ENCODE data around the gene CLEC1B. TPM values are rescaled to one million over a fixed set of nuclear protein-coding genes. Genes with fewer than 3 reads are reported as not detected.
A peak's percentile ranks its signal among the peaks of the same experiment; 100 is the strongest.

The CLEC1B gene
- total and polyA plus RNA-seq, 12 donors: 0.04 TPM; not detected in 11

DNA sequence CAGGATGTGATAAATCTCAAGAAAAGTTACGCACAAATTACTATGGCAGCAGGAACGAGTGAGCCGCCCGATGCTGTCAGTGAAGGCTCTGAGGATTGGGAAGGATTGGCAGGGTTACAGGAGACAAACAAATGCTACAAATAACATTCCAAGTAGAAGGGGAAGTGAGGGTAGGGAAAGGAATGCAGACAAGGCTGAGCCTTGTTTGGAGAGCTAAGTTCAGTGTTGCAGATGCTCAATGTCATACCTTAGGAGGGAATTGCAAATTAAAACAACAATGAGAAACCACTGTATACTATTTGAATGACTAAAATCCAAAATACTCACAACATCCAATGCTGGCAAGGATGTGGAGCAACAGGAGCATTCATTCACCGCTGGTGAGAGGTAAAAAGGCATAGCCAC, 32.9 kb upstream of the CLEC1B start:
- ATAC-seq (no peak), DNase-seq (no peak)
- no peaks in the 10 kb centered on the region for H3K9me3 ChIP-seq
- peaks cover 0 to 18% (median 0%) of the 10 kb centered on the region in 9 donors for H3K4me1 ChIP-seq
- H3K4me3 ChIP-seq: no peak overlapping the region
- intact Hi-C loops (cut with DNase I): loop anchor here in 4 of 10 donors (5.0 kb wide), 3 partner anchors 106 to 156 kb away; no protein-coding TSS in a partner anchor
- WGBS, 2 donors: 64 to 69% methylated on average over 5 of the region's 5 CpGs
- H3K27me3 ChIP-seq: no peaks in the 10 kb centered on the region
- no peak overlapping the region for H3K27ac ChIP-seq
- H3K36me3 ChIP-seq: no peaks in the 10 kb centered on the region
- TF ChIP-seq, protein P1, sequence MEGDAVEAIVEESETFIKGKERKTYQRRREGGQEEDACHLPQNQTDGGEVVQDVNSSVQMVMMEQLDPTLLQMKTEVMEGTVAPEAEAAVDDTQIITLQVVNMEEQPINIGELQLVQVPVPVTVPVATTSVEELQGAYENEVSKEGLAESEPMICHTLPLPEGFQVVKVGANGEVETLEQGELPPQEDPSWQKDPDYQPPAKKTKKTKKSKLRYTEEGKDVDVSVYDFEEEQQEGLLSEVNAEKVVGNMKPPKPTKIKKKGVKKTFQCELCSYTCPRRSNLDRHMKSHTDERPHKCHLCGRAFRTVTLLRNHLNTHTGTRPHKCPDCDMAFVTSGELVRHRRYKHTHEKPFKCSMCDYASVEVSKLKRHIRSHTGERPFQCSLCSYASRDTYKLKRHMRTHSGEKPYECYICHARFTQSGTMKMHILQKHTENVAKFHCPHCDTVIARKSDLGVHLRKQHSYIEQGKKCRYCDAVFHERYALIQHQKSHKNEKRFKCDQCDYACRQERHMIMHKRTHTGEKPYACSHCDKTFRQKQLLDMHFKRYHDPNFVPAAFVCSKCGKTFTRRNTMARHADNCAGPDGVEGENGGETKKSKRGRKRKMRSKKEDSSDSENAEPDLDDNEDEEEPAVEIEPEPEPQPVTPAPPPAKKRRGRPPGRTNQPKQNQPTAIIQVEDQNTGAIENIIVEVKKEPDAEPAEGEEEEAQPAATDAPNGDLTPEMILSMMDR (IDR thresholded peaks at IDR 0.05): no peak

DNA sequence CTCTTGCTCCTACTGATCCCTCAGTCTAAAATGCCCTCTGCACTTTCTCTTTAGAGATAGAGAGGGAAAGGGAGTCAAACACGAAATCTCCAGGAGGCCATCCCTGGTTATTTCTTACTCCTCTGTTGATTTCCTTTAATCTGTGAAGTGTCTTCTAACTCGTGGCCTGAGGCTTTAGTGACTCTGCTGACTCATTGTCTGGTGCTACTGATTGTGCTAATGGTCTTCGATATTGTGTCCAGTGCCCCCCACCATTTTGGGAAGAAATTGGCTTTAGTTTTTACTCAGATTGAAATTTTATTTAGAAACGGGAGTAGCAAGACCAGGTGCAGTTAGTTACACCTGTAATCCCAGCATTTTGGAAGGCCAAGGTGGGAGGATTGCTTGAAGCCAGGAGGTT, 32.4 kb upstream of the CLEC1B start:
- no peak for ATAC-seq

DNA sequence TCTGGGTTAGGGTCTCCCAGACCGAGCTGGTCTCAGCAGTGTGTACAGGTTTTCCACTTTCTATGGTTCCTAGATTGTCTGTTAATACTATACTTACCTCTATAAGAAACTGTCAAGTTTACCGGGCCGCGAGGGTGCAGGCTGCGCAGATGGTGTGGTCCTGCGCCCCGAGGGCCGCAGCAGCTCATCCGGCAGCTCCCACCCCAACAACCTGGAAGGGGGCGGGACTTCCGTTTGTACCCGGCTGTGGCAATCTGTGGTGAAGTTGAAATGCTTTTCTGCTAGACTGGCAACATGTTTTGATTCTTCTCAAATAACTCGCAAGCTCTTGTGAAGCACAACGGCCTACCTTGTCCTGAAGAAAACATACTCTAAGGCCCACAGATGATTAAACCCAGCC, 31.5 kb upstream of the CLEC1B start, which contains the start of gene CLEC9A:
CLEC9A (plus strand) TSS at position 237 of the 400 bp plus-strand sequence. CDS start 22,006 bp downstream, outside the sequence.
- Histone ChIP-seq H3K4me1 (peaks cover 0 to 18% (median 0%) of the 10 kb centered on the region in 9 donors), H3K9me3 (no peaks in the 10 kb centered on the region), H3K27ac (no peak within 1 kb of the TSS), H3K36me3 (no peaks in the 10 kb centered on the region), H3K4me3 (no peak within 1 kb of the TSS), H3K27me3 (no peaks in the 10 kb centered on the region)
- no peak for DNase-seq
- intact Hi-C loops (cut with DNase I): loop anchor here in 4 of 10 donors (5.0 kb wide), 3 partner anchors 107 to 157 kb away; no protein-coding TSS in a partner anchor
- 94 to 98% methylated on average over 14 of the region's 14 CpGs for WGBS, 2 donors
- ATAC-seq: no peak
- TF ChIP-seq, protein P1 (IDR thresholded peaks at IDR 0.05): no peak

More for the DNA sequence above, 32.4 kb upstream of the CLEC1B start:
- Histone ChIP-seq H3K27ac (no peak overlapping the region), H3K27me3 (no peaks in the 10 kb centered on the region), H3K9me3 (no peaks in the 10 kb centered on the region), H3K36me3 (no peaks in the 10 kb centered on the region), H3K4me3 (no peak overlapping the region), H3K4me1 (peaks cover 0 to 18% (median 0%) of the 10 kb centered on the region in 9 donors)
- intact Hi-C loops (cut with DNase I): loop anchor here in 4 of 10 donors (5.0 kb wide), 3 partner anchors 106 to 156 kb away; no protein-coding TSS in a partner anchor
- TF ChIP-seq, protein P1 (IDR thresholded peaks at IDR 0.05): no peak
- no peak for DNase-seq
- WGBS, 2 donors: 71 to 72% methylated on average over 4 of the region's 4 CpGs

DNA sequence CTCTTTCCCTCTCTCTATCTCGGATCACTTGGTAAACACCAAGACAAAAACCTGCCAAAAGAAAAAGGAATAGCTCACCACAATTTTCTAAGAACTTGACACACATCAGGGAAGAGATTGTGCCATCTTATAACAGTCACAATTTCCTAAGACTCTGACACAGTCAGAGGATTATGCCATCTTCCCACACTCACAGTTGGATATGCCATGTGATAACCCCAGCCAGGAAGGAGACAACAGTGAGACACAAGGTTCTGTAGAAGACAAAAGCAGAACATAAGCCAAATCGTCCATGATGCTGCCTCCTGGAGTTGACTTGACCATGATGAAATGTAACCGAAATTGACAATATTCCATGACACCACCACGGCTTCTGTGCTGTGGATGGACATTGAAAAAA, 28.8 kb upstream of the CLEC1B start:
- TF ChIP-seq, protein P1 (IDR thresholded peaks at IDR 0.05): no peak
- Histone ChIP-seq H3K4me3 (no peak overlapping the region), H3K27me3 (peaks cover 0 to 2% (median 0%) of the 10 kb centered on the region in 7 donors), H3K27ac (peak overlapping the region in 1 of 10 donors; percentile 69), H3K4me1 (peaks cover 0 to 9% (median 0%) of the 10 kb centered on the region in 9 donors), H3K36me3 (no peaks in the 10 kb centered on the region), H3K9me3 (no peaks in the 10 kb centered on the region)
- no peak for DNase-seq
- WGBS, 2 donors: 66 to 67% methylated on average over 4 of the region's 4 CpGs
- intact Hi-C loops (cut with DNase I): no loop called here
- peak in 2 of 8 donors; percentile 39 to 65 for ATAC-seq

Measured in heart right ventricle (tissue), 16 donors.